H1 (cell line): Measurements from ENCODE around the gene PIP5K1B. TPM values are rescaled to one million over a fixed set of nuclear protein-coding genes. Genes with fewer than 3 reads are reported as not detected.

Experiments used
- CTCF ChIA-PET: fragments of 300-600 bp; sonication (Branson Sonifier 250); formaldehyde crosslinking; loops from one replicate; lab custom pipeline; 2021; ENCODE audit not compliant: partially characterized antibody; lab: Charles Lee
- POLR2A ChIA-PET: fragments of 300-600 bp; sonication (Branson Sonifier 250); formaldehyde crosslinking; loops from one replicate; lab custom pipeline; 2021; ENCODE audit warnings: inconsistent platforms; ENCODE audit not compliant: partially characterized antibody; lab: Charles Lee
- DNase-seq, 2 experiments: peaks; one replicate each; pipeline versions ENCODE4 v3.0.0 to v3.0.0-alpha.2; 2010 to 2022; ENCODE audit warnings: low spot score in 2 of 2, low read depth in 1 of 2, mixed read lengths in 1 of 2
- FAIRE-seq: peaks from 2 replicates; lab custom pipeline; 2011; peaks lifted over from hg19 to GRCh38; lab: Jason Lieb, UNC
- H2AFZ ChIP-seq: 2 replicates; pipeline ENCODE4 v1.8.1; 2012; ENCODE audit warnings: low read length, inconsistent platforms
- H2AK5ac ChIP-seq: 2 replicates; pipeline ENCODE4 v1.6.1; 2013; ENCODE audit warnings: low read depth, low read length
- H2BK120ac ChIP-seq: replicated peaks from 2 replicates; pipeline ENCODE3; 2013; ENCODE audit warnings: low read depth, low read length, inconsistent platforms
- H2BK12ac ChIP-seq: 2 replicates; pipeline ENCODE4 v1.6.1; 2013; ENCODE audit warnings: low read depth, low read length
- H2BK15ac ChIP-seq: 2 replicates; pipeline ENCODE4 v1.6.1; 2013; ENCODE audit warnings: low read length
- H2BK20ac ChIP-seq: 2 replicates; pipeline ENCODE4 v1.6.1; 2013; ENCODE audit warnings: low read length
- H2BK5ac ChIP-seq: 2 replicates; pipeline ENCODE4 v1.6.1; 2013; ENCODE audit warnings: low read depth, low read length
- H3K14ac ChIP-seq: 2 replicates; pipeline ENCODE4 v1.6.1; 2013; ENCODE audit warnings: inconsistent platforms; ENCODE audit not compliant: insufficient read length
- H3K18ac ChIP-seq: 2 replicates; pipeline ENCODE4 v1.6.1; 2013; ENCODE audit warnings: low read length; ENCODE audit errors: extremely low read depth
- H3K23ac ChIP-seq: 2 replicates; pipeline ENCODE4 v1.6.1; 2013; ENCODE audit warnings: inconsistent platforms; ENCODE audit not compliant: insufficient read length
- H3K23me2 ChIP-seq: 2 replicates; pipeline ENCODE4 v1.6.1; 2013; ENCODE audit warnings: low read depth, low read length
- H3K27ac ChIP-seq: 2 replicates; pipeline ENCODE4 v1.6.1; 2011; ENCODE audit warnings: low read depth, low read length, inconsistent platforms
- H3K27me3 ChIP-seq, 4 experiments: replicated peaks in 1 of 4; 1 replicate in 1 of 4; 2 replicates in 3 of 4; pipeline versions ENCODE4 v1.6.1 to v1.8.1; 2011 to 2013; ENCODE audit warnings: low read length in 3 of 4, mild to moderate bottlenecking in 3 of 4, inconsistent platforms in 2 of 4, mixed read lengths in 2 of 4, moderate library complexity in 1 of 4; ENCODE audit not compliant: control insufficient read depth in 3 of 4, insufficient read depth in 3 of 4; ENCODE audit errors: extremely low read depth in 1 of 4
- H3K36me3 ChIP-seq, 4 experiments: 2 replicates each; pipeline versions ENCODE4 v1.6.1 to v1.8.1; 2011 to 2013; ENCODE audit warnings: mild to moderate bottlenecking in 4 of 4, low read length in 3 of 4, moderate library complexity in 2 of 4, control low read depth in 1 of 4, inconsistent platforms in 1 of 4; ENCODE audit not compliant: insufficient read depth in 4 of 4, control insufficient read depth in 2 of 4
- H3K4ac ChIP-seq: replicated peaks from 2 replicates; pipeline ENCODE3; 2013; ENCODE audit warnings: low read length, low read depth, mixed read lengths, inconsistent platforms; ENCODE audit not compliant: insufficient read length
- H3K4me1 ChIP-seq, 4 experiments: replicated peaks in 1 of 4; 1 replicate in 1 of 4; 2 replicates in 3 of 4; pipeline versions ENCODE4 v1.6.1 to v1.8.1; 2011 to 2013; ENCODE audit warnings: low read length in 3 of 4, inconsistent platforms in 2 of 4, mixed read lengths in 1 of 4; ENCODE audit not compliant: insufficient read depth in 4 of 4, control insufficient read depth in 3 of 4
- H3K4me2 ChIP-seq, 2 experiments: 2 replicates each; pipeline versions ENCODE4 v1.6.1 to v1.8.1; 2011 to 2013; ENCODE audit warnings: low read depth in 2 of 2, low read length in 2 of 2, control low read depth in 1 of 2, inconsistent platforms in 1 of 2, mild to moderate bottlenecking in 1 of 2; ENCODE audit not compliant: insufficient read depth in 1 of 2
- H3K4me3 ChIP-seq, 4 experiments: fragments of 200-600, 300-600 bp in 1 of 4; sonication (generic), shearing (Covaris generic), sonication (Bioruptor Twin) in 1 of 4; 2 replicates each; pipeline versions ENCODE4 v1.5.1 to v1.8.1; 2011 to 2016; ENCODE audit warnings: low read length in 4 of 4, low read depth in 3 of 4, control low read depth in 2 of 4, inconsistent platforms in 2 of 4, mild to moderate bottlenecking in 2 of 4, mixed read lengths in 1 of 4, moderate library complexity in 1 of 4; ENCODE audit not compliant: insufficient read depth in 2 of 4; ENCODE audit errors: extremely low read depth in 1 of 4
- H3K56ac ChIP-seq: replicated peaks from 2 replicates; pipeline ENCODE3; 2013; ENCODE audit warnings: low read depth, mild to moderate bottlenecking, mixed read lengths, low read length, inconsistent platforms; ENCODE audit not compliant: insufficient read length
- H3K79me1 ChIP-seq: 2 replicates; pipeline ENCODE4 v1.6.1; 2013; ENCODE audit warnings: low read depth, low read length, control low read depth
- H3K79me2 ChIP-seq, 2 experiments: 2 replicates each; pipeline versions ENCODE4 v1.6.1 to v1.8.1; 2012 to 2013; ENCODE audit warnings: low read length in 2 of 2, mild to moderate bottlenecking in 2 of 2, inconsistent platforms in 1 of 2; ENCODE audit not compliant: insufficient read depth in 2 of 2, control insufficient read depth in 1 of 2
- H3K9ac ChIP-seq, 4 experiments: replicated peaks in 1 of 4; 1 replicate in 1 of 4; 2 replicates in 3 of 4; pipeline versions ENCODE4 v1.6.1 to v1.8.1; 2011 to 2013; ENCODE audit warnings: low read depth in 3 of 4, low read length in 3 of 4, control low read depth in 2 of 4, mild to moderate bottlenecking in 2 of 4, moderate library complexity in 2 of 4, inconsistent platforms in 1 of 4; ENCODE audit errors: extremely low read depth in 1 of 4
- H3K9me3 ChIP-seq, 2 experiments: 2 replicates each; pipeline versions ENCODE4 v1.6.1 to v1.8.1; 2012 to 2013; ENCODE audit warnings: mild to moderate bottlenecking in 2 of 2, moderate library complexity in 2 of 2, control low read depth in 1 of 2, inconsistent platforms in 1 of 2, low read depth in 1 of 2, low read length in 1 of 2, mixed read lengths in 1 of 2; ENCODE audit not compliant: insufficient read depth in 2 of 2
- H4K20me1 ChIP-seq, 2 experiments: replicated peaks in 1 of 2; 2 replicates each; pipeline versions ENCODE3 to v1.8.1; 2011 to 2013; ENCODE audit warnings: inconsistent platforms in 2 of 2, low read length in 2 of 2, mild to moderate bottlenecking in 1 of 2; ENCODE audit not compliant: insufficient read depth in 2 of 2, control insufficient read depth in 1 of 2
- H4K5ac ChIP-seq: 2 replicates; pipeline ENCODE4 v1.6.1; 2013; ENCODE audit warnings: low read length, low read depth, mixed read lengths, inconsistent platforms; ENCODE audit not compliant: insufficient read length
- H4K8ac ChIP-seq: 2 replicates; pipeline ENCODE4 v1.8.0; 2013; ENCODE audit warnings: mild to moderate bottlenecking, moderate library complexity, low read length, inconsistent platforms; ENCODE audit not compliant: insufficient read depth; ENCODE audit errors: extremely low read depth
- H4K91ac ChIP-seq: replicated peaks from 2 replicates; pipeline ENCODE3; 2013; ENCODE audit warnings: low read length, mixed read lengths, inconsistent platforms; ENCODE audit not compliant: insufficient read length
- JUND ChIP-seq: IDR thresholded peaks from 2 replicates; pipeline ENCODE4 v1.6.1; 2011; ENCODE audit warnings: mild to moderate bottlenecking, improper control_type of control experiment, low read length
- KDM4A ChIP-seq: IDR thresholded peaks from one replicate; pipeline ENCODE4 v1.7.1; 2012; ENCODE audit warnings: low read depth, mild to moderate bottlenecking, moderate library complexity, low read length, inconsistent platforms; ENCODE audit not compliant: severe bottlenecking
- NANOG ChIP-seq: IDR thresholded peaks from 2 replicates; pipeline ENCODE4 v1.6.1; 2011; ENCODE audit warnings: low read length, low read depth, mild to moderate bottlenecking, inconsistent platforms; ENCODE audit not compliant: insufficient read depth, poor library complexity, severe bottlenecking
- RBBP5 ChIP-seq: IDR thresholded peaks from 2 replicates; pipeline ENCODE4 v1.7.1; 2012; ENCODE audit warnings: low read depth, mild to moderate bottlenecking, inconsistent platforms, low read length, moderate library complexity, borderline replicate concordance
- SIRT6 ChIP-seq: IDR thresholded peaks from one replicate; pipeline ENCODE4 v1.7.1; 2012; ENCODE audit warnings: low read length, inconsistent platforms
- TAF7 ChIP-seq: optimal IDR thresholded peaks from 2 replicates; pipeline ENCODE3; 2011; ENCODE audit warnings: low read depth, mild to moderate bottlenecking, inconsistent platforms, low read length, moderate library complexity, borderline replicate concordance
- WGBS, 2 experiments: shearing (Covaris generic) in 1 of 2; methylation state at CpG; one replicate each; pipeline versions ENCODE4 v1.1.6 to v1.1.7; 2013 to 2015; ENCODE audit warnings: low lambda C conversion rate in 2 of 2, mixed read lengths in 2 of 2, inconsistent platforms in 1 of 2, low coverage in 1 of 2, missing lambda C conversion rate in 1 of 2; ENCODE audit not compliant: insufficient replicate concordance in 2 of 2, insufficient coverage in 1 of 2, insufficient read length in 1 of 2; ENCODE audit errors: extremely low coverage in 1 of 2, missing lambda C conversion rate in 1 of 2; 5-methylcytosine and 5-hydroxymethylcytosine counted together
- polyA plus RNA-seq, 7 experiments: library from polyadenylated mRNA; depleted of rRNA in 3 of 7; stranded (reverse) in 5 of 7; unstranded in 2 of 7; fragments of >200 nt in 5 of 7; fragments of 200-250 nt in 2 of 7; gene quantifications; 1 replicate in 5 of 7; 2 replicates in 1 of 7; 4 replicates in 1 of 7; pipeline versions ENCODE4 v1.2.1 to v1.2.3, GENCODE V29; 2011 to 2013; ENCODE audit warnings: missing spikeins in 2 of 7, mixed read lengths in 2 of 7
- total RNA-seq: library from RNA; stranded (reverse); fragmentation: NEBNext Ultra II Directional; extraction: Animal tissue kit (Norgen Biotek cat#: 25700); gene quantifications from 2 replicates; pipeline ENCODE4 v1.2.1, GENCODE V29; 2021

The PIP5K1B gene
- total and polyA plus RNA-seq, 2 of the 8 experiments (the other 6 are each of a cell fraction or from before 2014, with no cell fraction given), result 4.7 to 7.7 TPM

DNA sequence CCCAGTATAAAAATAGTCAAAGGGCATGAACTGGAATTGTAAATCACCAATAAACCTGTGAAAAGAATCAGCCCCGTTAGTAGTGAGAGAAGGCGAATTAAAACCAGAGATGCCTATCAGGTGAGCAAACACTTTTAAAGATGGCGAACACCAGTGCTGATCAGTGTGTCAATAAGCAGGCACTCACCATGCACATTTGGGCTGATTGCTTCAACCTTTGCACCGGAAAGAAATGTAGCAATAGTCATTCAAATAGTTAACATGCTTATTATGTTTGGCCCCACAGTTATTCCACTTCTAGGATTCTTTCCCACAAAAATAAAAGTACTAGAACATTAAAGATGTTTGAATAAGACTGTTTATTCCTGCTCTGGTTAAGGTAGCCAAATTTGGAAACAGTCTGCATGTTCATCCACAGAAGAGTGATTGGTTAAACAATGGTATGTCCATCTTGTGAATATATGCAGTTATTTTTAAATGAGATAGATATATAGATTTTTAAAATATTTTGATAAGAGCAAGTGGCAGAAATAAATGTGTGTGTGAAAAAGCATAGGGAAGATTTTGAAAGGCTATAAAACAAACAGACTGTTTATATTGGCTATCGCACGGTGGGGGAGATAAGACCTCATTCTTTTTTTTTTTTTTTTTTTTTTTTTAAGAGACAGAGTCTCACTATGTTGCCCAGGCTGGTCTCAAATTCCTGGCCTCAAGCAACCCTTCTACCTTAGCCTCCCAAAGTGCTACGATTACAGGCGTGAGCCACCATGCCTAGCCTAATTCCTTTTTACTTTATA is 112.2 kb downstream of the PIP5K1B start:
- H3K4me1 ChIP-seq, result no peaks in the 10 kb centered on the region
- H3K14ac ChIP-seq, result no peak overlapping the region
- no peak overlapping the region for H3K9ac ChIP-seq
- no peak overlapping the region for H4K5ac ChIP-seq
- H2BK5ac ChIP-seq, result no peak overlapping the region
- CTCF ChIA-PET, result interaction anchor here (0.6 to 1.3 kb wide), 3 partner anchors 8 to 248 kb away, joined by 3 to 4 read pairs (median 4); no protein-coding TSS in a partner anchor
- no peak overlapping the region for H2BK15ac ChIP-seq
- WGBS, 2 experiments, result 92% methylated on average over 8 of the region's 8 CpGs; no CpG with 5 or more reads in 1 of the 2 experiments
- no peaks in the 10 kb centered on the region for H3K79me2 ChIP-seq
- H3K23me2 ChIP-seq, result no peaks in the 10 kb centered on the region
- H2BK120ac ChIP-seq, result no peak overlapping the region
- no peak overlapping the region for H3K23ac ChIP-seq
- H3K56ac ChIP-seq, result no peak overlapping the region
- H3K79me1 ChIP-seq, result no peaks in the 10 kb centered on the region
- POLR2A ChIA-PET, result no interaction called here
- no peaks in the 10 kb centered on the region for H4K20me1 ChIP-seq
- FAIRE-seq, result no peak
- H3K27ac ChIP-seq, result no peak overlapping the region
- no peak overlapping the region for H3K4ac ChIP-seq
- H3K27me3 ChIP-seq, result no peaks in the 10 kb centered on the region
- no peak overlapping the region for H2BK20ac ChIP-seq
- no peaks in the 10 kb centered on the region for H3K36me3 ChIP-seq
- H2BK12ac ChIP-seq, result no peak overlapping the region
- no peak overlapping the region for H2AFZ ChIP-seq
- H4K91ac ChIP-seq, result no peak overlapping the region
- H3K4me2 ChIP-seq, result no peak overlapping the region
- no peaks in the 10 kb centered on the region for H3K9me3 ChIP-seq
- DNase-seq, result no peak
- no peak overlapping the region for H3K4me3 ChIP-seq
- H4K8ac ChIP-seq, result no peak overlapping the region
- no peak for TF ChIP-seq KDM4A
- TF ChIP-seq JUND, result no peak
- no peak for TF ChIP-seq TAF7
- TF ChIP-seq RBBP5, result no peak
- TF ChIP-seq SIRT6, result no peak
- no peak for TF ChIP-seq NANOG
- no peak overlapping the region for H2AK5ac ChIP-seq
- no peak overlapping the region for H3K18ac ChIP-seq
